ENCODE results near the gene FRMPD1.
"Not testable (repeated sequence)": the region's sequence is repeated elsewhere in the genome, so short reads cannot be mapped to it uniquely, and the experiment has no call there.

Gene FRMPD1

DNA sequence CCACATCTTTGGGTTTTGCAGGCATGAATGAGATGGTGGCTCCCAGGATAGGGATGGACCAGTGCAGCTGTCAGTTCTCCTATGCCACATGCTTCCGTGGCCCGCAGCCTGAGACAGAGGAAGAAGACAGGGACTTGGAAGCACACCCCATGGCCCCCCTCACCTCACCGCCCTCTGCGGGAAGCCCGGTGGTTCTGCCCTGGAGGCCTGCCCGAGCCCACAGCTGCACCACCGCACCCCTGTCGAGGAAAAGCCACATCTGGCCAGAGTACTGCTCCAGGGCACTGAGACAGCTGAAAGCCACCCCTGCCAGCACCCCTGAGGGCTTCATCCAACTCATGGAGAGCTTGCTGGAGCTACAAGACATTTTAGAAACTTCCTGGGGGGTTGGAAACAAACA, 95.2 kb downstream of the FRMPD1 start:
- no peak for DNase-seq

DNA sequence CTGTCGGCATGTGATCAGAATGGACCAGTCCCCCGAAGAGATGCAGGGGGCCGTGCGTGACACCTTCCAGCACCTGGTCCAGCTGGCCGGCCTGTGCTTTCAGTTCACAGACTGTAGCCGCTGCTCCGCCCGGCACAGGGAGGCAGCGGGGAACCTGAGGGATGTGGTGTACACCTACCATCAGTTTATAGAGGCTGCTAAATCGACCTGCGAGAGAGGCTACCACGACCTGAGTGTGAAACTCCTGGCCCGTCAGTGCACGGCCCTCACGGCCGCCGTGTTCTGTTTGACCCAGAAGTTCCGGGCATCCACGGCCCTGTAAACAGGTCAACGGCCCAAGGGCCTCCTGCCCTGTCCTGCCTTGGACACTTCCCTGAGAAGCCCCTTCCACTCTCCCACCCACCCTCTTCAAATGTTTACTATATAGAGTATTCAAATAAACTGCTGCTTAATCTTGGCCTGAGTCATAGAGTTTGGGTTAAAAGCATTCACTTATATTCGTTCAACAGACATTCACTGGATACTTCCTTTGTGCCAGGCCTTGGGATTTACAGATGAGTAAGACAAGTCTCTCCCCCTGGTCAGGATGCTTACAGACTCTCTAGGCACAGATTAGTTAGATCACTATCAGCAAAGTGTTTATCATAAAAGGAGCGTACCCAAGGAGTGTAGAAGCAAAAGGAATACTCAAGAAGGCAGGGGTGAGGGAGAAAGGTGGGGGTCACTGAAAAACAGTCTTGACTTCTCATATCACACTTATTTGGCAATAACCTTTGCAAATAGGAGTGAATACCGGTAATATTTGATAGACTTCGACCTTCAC, 95.9 kb downstream of the FRMPD1 start:
- DNase-seq: no peak

DNA sequence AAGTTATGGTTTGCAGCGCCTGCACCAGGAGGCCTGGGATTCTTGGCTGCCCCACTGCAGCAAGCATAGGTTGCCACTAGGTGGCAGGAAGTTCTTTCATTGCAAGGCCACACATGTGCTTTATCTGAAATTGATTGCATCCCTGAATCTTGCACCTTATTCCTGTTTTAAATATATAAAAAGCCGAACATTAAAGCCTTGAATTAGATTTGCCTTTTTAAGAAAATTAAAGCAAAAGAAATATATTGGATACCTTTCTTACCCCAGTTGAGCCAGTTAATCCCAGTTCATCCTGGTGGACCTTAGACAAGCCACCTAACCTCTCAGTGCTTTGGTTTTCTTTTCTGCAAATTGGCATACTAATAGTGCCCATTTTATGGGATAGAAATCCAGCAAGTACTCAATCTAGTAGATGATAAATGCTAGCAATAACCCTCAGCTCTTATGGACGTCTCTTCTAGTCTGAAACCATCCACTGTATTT, 96.6 kb downstream of the FRMPD1 start:
- DNase-seq: peak; percentile 26

DNA sequence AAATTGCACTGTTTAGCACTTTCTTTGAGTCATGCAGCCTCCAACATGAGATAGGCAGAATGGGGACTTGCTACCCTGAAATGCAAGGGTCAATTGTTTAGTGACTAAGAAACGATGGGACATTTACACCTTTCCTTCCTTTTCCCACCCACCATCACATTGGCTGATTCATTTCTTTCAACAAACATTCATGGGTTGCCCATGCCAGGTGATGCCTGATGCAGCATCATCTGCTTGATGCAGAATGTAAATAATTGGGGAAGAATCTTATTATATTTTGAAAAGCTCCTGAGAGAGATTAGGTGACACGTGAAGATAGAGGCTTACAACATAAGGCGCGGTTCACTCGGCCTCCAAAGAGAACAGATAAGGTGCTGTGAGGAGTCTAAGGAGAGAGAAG, 98.4 kb downstream of the FRMPD1 start:
- no peak for DNase-seq

DNA sequence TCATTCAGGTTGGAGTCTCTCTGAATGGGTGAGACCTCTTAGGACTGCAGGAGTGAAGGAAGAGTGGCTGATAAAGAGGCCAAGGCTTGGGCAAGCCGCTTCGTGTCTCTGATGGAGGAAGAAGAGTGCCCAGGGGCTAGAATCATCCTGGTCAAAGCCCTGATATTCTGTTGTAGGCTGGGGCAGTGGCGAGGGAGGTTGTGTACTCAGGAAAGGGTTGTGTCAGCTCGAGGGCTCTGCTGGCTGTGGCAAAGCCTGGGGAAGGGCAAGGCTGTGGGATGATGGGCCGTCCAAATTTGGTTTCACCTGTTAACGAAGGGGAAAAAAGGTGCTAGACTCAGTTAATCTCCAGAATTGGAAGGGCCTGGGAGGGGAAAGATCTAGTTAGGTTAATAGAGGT, 100.4 kb downstream of the FRMPD1 start:
- no peak for DNase-seq

DNA sequence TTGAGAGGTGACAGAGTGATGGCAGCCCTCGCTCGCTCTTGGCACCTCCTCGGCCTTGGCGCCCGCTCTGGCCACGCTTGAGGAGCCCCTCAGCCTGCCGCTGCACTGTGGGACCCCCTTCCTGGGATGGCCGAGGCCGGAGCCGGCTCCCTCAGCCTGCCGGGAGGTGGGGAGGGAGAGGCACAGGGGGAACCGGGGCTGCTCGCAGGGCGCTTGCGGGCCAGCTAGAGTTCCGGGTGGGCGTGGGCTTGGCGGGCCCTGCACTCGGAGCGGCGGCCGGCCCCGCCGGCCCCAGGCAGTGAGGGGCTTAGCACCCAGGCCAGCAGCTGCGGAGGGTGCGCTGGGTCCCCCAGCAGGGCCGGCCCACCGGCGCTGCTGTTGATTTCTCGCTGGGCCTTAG, 101.0 kb downstream of the FRMPD1 start:
- DNase-seq: not testable (repeated sequence)

DNA sequence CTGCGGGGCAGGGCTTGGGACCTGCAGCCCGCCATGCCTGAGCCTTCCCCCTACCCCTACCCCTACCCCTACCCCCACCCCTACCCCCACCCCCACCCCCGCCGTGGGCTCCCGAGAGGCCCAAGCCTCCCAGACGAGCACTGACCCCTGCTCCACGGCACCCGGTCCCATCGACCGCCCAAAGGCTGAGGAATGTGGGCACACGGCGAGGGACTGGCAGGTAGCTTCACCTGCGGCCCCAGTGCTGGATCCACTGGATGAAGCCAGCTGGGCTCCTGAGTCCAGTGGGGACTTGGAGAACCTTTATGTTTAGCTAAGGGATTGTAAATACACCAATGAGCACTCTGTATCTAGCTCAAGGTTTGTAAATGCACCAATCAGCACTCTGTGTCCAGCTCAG, 101.4 kb downstream of the FRMPD1 start:
- not testable (repeated sequence) for DNase-seq

DNA sequence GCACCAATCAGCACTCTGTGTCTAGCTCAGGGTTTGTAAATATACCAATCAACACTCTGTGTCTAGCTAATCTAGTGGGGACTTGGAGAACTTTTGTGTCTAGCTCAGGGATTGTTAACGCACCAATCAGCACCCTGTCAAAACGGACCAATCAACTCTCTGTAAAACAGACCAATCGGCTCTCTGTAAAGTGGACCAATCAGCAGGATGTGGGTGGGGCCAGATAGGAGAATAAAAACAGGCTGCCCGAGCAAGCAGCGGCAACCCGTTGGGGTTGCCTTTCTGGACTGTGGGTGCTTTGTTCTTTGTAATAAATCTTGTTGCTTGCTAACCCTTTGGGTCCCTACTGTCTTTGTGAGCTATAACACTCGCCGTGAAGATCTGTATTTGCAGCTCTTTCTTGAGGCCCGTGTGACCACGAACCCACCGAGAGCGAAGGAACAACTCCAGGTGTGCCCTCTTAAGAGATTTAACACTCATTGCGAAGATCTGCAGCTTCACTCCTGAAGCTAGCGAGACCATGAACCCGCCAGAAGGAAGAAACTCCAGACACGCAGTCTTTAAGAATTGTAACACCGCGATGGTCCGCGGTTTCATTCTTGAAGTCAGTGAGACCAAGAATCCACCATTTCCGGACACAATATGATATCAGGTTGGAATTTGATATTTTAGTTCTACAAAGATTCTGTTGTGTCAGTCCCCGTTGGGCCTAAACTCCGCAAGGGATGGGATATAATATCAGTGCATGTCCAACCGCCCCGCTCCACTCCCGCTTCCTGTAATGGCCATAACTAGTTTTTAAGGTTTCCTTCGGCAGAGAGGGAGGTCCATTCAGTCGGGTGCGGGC, 102.1 kb downstream of the FRMPD1 start:
- no peak for DNase-seq

DNA sequence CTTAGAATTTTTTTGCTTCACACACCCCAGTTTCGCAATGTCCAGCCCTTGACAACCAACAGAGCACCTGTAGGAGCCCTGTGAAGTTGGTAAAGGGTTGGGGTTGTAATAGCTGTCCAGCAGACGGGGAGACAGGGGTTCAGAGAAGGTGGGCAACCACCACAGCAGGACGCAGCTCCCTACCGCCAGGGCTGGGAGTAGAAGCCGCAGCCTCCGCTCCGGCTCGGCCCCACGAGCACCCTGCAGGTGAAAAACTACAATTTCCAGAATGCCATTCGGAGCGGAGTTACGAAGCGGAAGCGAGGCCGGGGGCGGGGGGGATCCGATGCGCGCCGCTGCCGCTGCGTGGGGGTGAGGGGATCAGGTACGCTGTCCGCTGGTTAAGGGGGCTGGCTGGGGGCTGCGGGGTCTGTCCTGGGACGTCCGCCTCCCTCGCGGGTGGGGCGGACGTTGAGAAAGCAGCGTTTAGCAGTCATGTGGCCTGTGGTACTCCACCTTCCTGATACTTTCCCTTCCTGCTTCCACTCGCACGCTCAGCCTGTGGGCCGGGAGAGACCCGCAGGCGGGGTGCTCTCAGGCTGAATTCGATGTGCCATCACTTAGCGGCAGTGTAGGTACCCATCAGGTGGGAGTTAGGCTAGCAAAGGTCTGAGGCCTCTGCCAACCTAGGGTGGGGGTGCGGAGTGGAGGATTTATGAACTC, 102.9 kb downstream of the FRMPD1 start, which contains the start of gene TRMT10B:
TSS of gene TRMT10B (plus strand) at position 317 of the 702 bp plus-strand sequence. CDS start 8,127 bp downstream, outside the sequence.
- peak; percentile 52 for DNase-seq

DNA sequence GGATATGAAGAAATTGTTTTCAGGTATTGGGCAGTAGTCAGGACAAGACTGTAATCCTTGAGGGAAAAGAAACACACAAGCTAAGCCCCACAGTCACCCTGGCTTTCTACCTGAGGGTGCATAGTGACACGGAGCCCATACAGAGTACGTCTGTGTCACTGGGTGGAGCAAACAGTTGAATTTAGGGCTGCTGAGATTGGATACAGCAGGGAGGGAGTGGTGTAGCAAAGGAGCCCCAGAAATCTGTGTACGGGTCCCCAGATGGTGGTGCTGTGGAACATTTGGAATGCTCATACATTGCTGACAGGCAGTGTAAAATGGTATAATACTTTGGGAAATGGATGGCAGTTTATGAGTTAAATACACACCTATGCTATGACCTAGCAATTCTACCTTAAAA, 108.0 kb downstream of the FRMPD1 start:
- no peak for DNase-seq

DNA sequence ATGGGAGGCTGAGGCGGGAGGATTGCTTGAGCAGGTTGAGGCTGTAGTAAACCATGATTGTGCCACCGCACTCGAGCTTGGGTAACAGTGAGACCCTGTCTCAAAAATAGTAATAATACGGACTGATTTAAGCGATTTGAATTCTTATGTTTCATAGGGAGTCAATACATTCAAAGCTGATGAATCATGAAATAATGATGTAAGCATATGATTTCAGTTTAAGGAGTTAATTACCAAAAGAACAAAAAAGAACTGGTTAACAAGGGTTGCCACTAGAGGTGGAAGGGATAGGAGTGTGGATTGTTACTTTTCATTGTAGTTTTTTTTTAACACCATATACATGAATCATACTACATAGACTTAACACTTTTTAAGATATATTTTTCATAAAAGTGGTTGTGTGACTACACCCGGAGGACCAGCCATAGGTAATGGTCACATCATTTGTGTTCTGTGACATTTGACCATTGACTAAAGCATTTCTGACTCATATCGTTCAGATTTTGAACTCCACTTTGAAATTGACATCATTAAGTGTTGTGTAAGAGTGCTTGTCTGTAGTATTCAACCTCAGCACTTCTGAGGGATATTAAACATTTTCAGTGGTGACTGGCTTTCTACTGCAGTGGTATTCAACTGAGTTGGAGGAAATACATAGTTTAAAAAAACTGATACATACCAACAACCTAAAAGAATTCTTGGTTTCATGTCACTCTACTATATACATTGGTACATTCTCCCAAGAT, 109.8 kb downstream of the FRMPD1 start:
- no peak for DNase-seq

DNA sequence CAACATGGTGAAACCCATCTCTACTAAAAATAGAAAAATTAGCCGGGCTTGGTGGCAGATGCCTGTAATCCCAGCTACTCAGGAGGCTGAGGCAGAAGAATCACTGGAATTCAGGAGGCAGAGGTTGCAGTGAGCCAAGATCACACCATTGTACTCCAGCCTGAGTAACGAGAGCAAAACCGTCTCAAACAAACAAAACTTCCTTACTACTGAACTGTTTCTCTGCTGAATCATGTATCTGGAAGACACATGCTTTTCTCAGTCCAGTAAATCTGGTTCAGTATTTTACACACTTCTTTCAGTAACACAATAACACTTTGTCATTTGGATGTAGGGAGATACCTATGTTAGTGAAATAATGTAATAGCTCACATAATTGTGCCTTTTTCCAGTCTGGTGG, 110.8 kb downstream of the FRMPD1 start:
- DNase-seq: no peak

DNA sequence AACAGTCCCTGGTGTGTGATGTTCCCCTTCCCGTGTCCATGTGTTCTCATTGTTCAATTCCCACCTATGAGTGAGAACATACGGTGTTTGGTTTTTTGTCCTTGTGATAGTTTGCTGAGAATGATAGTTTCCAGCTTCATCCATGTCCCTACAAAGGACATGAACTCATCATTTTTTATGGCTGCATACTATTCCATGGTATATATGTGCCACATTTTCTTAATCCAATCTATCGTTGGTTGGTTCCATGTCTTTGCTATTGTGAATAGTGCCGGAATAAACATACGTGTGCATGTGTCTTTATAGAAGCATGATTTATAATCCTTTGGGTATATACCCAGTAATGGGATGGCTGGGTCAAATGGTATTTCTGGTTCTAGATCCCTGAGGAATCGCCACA, 114.5 kb downstream of the FRMPD1 start:
- not testable (repeated sequence) for DNase-seq

DNA sequence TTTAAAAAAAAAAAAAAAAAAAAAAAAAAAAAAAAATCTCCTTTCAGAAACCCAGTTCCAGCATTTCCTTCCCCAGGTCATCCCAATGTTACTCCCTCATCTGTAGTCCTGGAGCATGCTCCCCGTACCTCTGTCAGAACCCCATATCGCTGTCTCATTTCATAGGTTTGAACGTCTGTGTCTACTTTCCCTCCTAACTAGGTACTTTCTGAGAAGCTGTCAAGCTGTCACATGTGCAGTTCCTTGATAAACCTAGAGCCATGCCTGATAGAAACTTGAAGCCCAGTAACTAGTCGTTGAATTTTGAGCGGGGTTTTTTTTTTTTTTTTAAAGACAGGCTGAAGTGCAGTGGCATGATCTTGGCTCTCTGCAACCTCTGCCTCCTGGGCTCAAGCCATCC, 118.6 kb downstream of the FRMPD1 start:
- DNase-seq: no peak

DNA sequence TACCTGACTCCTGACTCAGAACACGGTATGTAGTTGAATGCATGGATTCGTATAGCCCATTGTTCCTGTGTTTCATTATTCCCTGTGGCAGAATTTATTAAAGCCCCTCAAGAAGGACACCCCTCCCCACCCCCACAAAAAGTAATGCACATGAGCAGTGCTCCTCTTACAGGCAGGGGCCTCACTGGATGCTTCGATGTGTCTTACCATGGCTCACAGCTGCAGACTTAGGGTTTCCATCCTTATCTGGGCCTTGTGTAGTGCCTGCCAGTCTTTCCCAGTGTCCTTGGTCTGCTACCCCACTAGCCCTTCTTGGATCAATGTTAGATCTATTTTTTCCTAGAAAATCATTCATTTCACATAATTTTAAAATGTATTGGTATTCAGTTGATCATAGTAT, 119.2 kb downstream of the FRMPD1 start:
- DNase-seq: no peak

DNA sequence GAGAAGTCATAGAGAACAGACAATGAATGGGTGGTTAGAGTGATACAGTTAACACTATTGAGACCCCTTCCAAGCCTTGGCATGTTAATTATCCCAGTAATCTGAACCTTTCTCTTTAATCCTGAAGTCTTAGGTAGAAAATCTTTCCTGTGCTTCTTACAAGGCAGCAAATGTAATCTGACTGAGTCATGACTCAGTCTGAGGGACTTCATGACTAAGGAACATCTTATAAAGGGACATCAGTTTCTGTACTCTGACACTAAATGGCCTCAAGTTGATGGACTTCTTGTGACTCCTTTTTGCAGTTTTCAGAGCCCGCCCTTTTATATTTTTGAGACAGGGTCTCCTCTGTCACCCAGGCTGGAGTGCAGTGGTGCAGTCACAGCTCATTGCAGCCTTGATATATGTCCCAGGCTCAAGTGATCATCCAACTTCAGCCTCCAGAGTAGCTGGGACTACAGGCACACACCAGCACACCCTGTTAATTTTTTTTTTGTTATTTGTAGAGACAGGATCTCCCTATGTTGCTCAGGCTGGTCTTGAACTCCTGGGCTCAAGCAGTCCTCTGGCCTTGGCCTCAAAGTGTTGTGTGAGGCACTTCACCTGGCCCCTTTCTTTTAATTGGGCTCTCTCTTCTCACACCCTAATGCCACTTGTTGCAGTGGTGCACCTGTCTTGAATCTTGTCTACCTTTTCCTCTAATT, 124.6 kb downstream of the FRMPD1 start:
- no peak for DNase-seq

DNA sequence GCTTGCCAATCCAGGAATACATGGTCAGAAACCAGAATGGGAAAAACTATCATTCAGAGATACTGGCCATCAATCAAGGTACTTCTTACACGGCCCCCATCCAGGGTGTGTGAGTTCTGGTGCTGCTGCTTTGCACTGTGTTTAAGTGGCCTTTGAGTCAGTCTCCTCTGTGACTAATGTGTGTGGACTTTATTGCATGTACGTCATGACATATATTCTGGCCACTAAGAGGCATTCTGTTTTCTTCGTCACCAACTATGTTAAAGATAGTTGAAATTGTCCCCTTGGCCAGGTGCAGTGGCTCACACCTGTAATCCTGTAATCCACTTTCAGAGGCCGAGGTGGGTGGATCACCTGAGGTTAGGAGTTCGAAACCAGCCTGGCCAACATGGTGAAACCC, 125.6 kb downstream of the FRMPD1 start:
- no peak for DNase-seq

DNA sequence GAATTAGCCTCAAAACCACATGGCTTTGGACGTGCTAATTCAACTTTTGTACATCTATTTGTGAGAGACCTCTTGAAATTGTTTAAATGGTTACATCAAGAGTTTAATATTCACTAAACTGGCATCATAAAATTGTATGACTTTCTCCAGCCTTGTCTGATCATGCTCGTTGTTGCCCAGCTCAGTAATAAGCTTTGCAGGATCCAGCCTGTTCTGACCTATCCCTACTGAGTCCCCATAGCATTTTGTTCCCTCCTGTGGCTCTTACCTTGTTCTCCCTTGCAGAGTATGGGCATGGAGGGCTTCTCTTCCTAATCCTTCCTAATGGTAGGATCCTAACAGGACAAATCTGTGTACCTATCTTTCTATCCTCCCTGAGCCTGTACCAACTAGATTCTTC, 127.8 kb downstream of the FRMPD1 start:
- no peak for DNase-seq

DNA sequence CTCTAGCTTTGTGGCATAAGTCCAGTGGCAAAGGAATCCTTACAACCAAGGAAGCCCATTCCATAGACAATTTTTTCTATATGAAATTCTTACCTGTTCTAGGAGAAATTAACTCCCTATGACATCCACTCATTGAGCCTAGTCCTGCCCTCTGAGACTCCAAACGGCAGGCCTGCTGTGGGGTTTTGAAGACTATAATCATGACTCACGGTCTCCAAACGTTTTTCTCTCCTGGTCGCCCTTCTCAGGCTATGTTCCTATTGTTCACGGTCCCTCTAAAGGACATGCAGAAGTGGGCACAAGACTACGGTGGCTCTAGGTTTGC, 133.5 kb downstream of the FRMPD1 start:
- no peak for DNase-seq

DNA sequence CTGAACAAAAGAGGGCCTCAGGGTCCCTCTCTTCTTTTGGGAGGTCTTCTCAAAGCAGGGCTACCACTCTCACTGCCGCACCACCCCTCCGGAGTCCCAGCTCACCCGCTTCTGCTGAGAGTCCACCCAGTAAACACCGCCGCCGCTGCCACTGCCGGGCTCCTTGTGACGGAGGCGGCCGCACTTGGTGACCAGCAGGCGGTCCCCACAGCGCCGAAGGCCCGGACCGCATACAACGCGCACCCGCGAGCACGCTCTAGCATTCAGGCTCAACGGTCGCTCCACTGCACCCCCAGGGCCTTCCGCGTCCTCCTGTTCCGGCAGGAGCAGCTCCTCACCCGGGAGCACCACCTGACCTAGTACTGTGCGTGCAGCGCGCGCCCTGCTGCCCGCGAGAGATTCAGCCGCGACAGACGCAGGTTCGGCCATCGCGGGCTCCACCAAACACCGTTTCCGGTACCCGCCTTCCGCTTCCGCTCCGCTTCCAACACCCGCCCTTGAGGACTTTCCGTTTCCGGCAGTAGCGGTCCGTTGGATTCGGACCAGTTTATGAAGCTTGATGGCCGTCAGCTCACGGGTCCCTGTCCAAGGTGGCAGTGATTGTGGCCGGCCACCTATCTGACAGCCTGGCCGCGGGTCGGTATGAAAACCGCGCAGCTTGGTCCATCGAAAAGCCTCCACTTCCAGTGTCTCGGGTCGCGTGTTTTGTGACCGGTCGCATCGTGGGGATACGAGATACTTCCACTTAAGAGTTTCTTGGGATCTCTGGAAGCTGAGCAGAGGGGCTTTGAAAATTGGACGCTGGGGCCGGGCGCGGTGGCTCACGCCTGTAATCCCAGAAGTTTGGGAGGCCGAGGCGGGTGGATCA, 134.1 kb downstream of the FRMPD1 start, which contains the start of gene EXOSC3:
TSS of gene EXOSC3 (minus strand) at position 449 of the 868 bp plus-strand sequence. CDS start at position 429, 20 bp downstream.
- peak; percentile 82 for DNase-seq

DNA sequence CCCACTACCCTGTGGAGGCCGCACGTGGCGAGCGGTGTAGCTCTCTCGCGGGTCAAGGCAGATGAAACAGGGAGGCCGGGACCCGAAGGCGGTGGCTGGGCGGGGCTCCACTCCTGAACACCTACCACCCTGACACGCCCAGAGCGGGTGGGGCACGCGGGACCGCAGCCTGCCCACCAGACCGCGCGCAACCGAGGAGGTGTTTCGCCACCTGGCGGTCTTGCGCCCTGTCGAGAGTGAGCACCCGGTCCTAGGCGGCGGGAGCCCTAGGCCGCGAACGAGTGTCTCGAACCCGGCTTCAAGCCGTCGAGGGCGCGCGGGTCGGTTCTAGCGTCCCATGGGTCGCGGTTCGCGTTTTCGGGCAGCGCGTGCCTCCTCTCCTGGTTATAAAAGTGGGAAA, 136.3 kb downstream of the FRMPD1 start:
- DNase-seq: no peak

Measured in activated effector memory CD4-positive, alpha-beta T cell treated with Interleukin-2 at 50 U/mL for 16 hours (primary cell).